Upper lobe of left lung (tissue), 4 donors: ENCODE results near the gene TRIM44.

Experiments
- EP300 ChIP-seq, 4 donors: sonication (generic); formaldehyde crosslinking; IDR thresholded peaks; one replicate each; pipeline ENCODE4 v1.5.1; 2017; ENCODE audit warnings: antibody characterized with exemption in 4 of 4, control low read depth in 2 of 4
- POLR2A ChIP-seq, 4 donors: fragments of 450-650 bp; IDR thresholded peaks; one replicate each; pipeline ENCODE4 v1.5.1; 2016 to 2017; ENCODE audit warnings: antibody characterized with exemption in 4 of 4, mild to moderate bottlenecking in 2 of 4
- POLR2AphosphoS5 ChIP-seq, 2 donors: sonication (generic); formaldehyde crosslinking; IDR thresholded peaks; one replicate each; pipeline ENCODE4 v1.5.1; 2017; ENCODE audit warnings: antibody characterized with exemption in 2 of 2
- TF ChIP-seq, protein P1 (sequence below), 6 experiments: fragments of 450-650 bp in 4 of 6; fragments of 200-600 bp in 2 of 6; sonication (generic) in 2 of 6; IDR thresholded peaks; one replicate each; pipeline ENCODE4 v1.5.1; 2016 to 2019; ENCODE audit warnings: antibody characterized with exemption in 6 of 6

DNA sequence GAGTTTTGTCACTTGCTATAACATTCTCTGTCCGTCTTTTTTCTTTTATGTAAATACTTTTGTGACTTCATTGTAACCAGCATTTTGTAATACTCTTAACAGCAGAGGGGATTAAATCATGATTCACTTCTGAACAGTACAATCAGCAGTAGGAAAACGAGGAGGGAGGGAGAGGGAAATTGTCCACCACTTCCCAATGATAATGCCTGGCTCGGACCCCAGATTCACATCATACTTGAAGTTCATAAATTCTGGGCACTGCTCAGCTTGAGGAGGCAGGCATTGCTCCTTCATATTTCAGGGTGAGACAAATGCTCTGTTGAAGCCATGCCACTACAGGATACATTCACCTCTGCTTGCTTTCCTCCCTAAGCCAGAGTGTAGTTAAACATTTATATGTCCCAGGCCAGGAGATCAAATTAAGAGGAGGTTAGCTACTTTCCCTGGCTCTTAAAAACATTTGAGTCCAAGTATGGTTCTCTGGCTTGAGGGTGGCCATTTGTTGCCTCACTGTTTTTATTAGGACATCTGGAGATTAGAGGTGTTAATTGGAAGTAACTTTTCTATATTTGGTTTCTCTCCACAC is 152.2 kb downstream of the TRIM44 start:
- TF ChIP-seq POLR2A (IDR thresholded peaks at IDR 0.05) (no peak), POLR2AphosphoS5 (IDR thresholded peaks at IDR 0.05) (no peak), EP300 (IDR thresholded peaks at IDR 0.05) (no peak)
- TF ChIP-seq, protein P1, sequence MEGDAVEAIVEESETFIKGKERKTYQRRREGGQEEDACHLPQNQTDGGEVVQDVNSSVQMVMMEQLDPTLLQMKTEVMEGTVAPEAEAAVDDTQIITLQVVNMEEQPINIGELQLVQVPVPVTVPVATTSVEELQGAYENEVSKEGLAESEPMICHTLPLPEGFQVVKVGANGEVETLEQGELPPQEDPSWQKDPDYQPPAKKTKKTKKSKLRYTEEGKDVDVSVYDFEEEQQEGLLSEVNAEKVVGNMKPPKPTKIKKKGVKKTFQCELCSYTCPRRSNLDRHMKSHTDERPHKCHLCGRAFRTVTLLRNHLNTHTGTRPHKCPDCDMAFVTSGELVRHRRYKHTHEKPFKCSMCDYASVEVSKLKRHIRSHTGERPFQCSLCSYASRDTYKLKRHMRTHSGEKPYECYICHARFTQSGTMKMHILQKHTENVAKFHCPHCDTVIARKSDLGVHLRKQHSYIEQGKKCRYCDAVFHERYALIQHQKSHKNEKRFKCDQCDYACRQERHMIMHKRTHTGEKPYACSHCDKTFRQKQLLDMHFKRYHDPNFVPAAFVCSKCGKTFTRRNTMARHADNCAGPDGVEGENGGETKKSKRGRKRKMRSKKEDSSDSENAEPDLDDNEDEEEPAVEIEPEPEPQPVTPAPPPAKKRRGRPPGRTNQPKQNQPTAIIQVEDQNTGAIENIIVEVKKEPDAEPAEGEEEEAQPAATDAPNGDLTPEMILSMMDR (IDR thresholded peaks at IDR 0.05), result no peak
